GM23248 (cell line): ENCODE results near the gene PROM1. TPM values are rescaled to one million over a fixed set of nuclear protein-coding genes. Genes with fewer than 3 reads are reported as not detected.
A peak's percentile ranks its signal among the peaks of the same experiment; 100 is the strongest.

Experiments used
- DNase-seq: peaks from one replicate; pipeline ENCODE4 v3.0.0-alpha.2; 2015
- H2AFZ ChIP-seq: fragments of 200-600 bp; sonication (generic); 2 replicates; pipeline ENCODE4 v1.6.1; 2016; ENCODE audit warnings: antibody characterized with exemption
- H3F3A ChIP-seq: fragments of 200-600 bp; sonication (generic); 2 replicates; pipeline ENCODE4 v1.6.1; 2016; ENCODE audit warnings: mild to moderate bottlenecking, antibody characterized with exemption, mixed run types; ENCODE audit not compliant: insufficient read depth
- H3K27ac ChIP-seq: fragments of 200-600 bp; sonication (generic); 2 replicates; pipeline ENCODE4 v1.5.1; 2016; ENCODE audit warnings: mild to moderate bottlenecking
- H3K27me3 ChIP-seq: fragments of 200-600 bp; sonication (generic); replicated peaks from 2 replicates; pipeline ENCODE4 v1.6.1; 2016; ENCODE audit warnings: mild to moderate bottlenecking; ENCODE audit not compliant: insufficient read depth
- H3K36me3 ChIP-seq: fragments of 200-600 bp; sonication (generic); 2 replicates; pipeline ENCODE4 v1.6.1; 2016; ENCODE audit warnings: low read depth, mild to moderate bottlenecking
- H3K4me1 ChIP-seq: fragments of 200-600 bp; sonication (generic); 2 replicates; pipeline ENCODE4 v1.6.1; 2016; ENCODE audit warnings: mild to moderate bottlenecking; ENCODE audit not compliant: insufficient read depth
- H3K4me2 ChIP-seq: fragments of 200-600 bp; sonication (generic); one replicate; pipeline ENCODE4 v1.6.1; 2016; ENCODE audit warnings: mild to moderate bottlenecking; ENCODE audit not compliant: unreplicated experiment
- H3K4me3 ChIP-seq: fragments of 200-600 bp; sonication (generic); 2 replicates; pipeline ENCODE4 v1.5.1; 2016; ENCODE audit warnings: mild to moderate bottlenecking
- H3K79me2 ChIP-seq: fragments of 200-600 bp; sonication (generic); 2 replicates; pipeline ENCODE4 v1.6.1; 2016; ENCODE audit warnings: mild to moderate bottlenecking; ENCODE audit not compliant: insufficient read depth
- H3K9ac ChIP-seq: fragments of 200-600 bp; sonication (generic); 2 replicates; pipeline ENCODE4 v1.6.1; 2016; ENCODE audit warnings: mild to moderate bottlenecking
- H3K9me2 ChIP-seq: fragments of 200-600 bp; sonication (generic); 2 replicates; pipeline ENCODE4 v1.6.1; 2016; ENCODE audit warnings: mixed run types, mild to moderate bottlenecking, moderate library complexity; ENCODE audit not compliant: insufficient read depth
- H3K9me3 ChIP-seq: fragments of 200-600 bp; sonication (generic); one replicate; pipeline ENCODE4 v1.6.1; 2017; ENCODE audit warnings: low read depth
- H4K20me1 ChIP-seq: fragments of 200-600 bp; sonication (generic); 2 replicates; pipeline ENCODE4 v1.6.0; 2016; ENCODE audit not compliant: insufficient read depth
- EZH2 ChIP-seq: fragments of 200-600 bp; sonication (generic); IDR thresholded peaks from 2 replicates; pipeline ENCODE4 v1.6.1; 2018; ENCODE audit warnings: antibody characterized with exemption, mild to moderate bottlenecking; ENCODE audit not compliant: insufficient read depth, poor library complexity, severe bottlenecking
- EZH2phosphoT487 ChIP-seq: fragments of 200-600 bp; sonication (generic); IDR thresholded peaks from 2 replicates; pipeline ENCODE4 v1.6.1; 2018; ENCODE audit warnings: antibody characterized with exemption, moderate library complexity, mild to moderate bottlenecking, low read depth; ENCODE audit not compliant: insufficient read depth
- WGBS, 2 experiments: methylation state at CpG; one replicate each; pipeline ENCODE4 v1.1.6; 2015 to 2017; ENCODE audit warnings: low lambda C conversion rate in 2 of 2, low coverage in 1 of 2; ENCODE audit errors: missing lambda C conversion rate in 2 of 2; 5-methylcytosine and 5-hydroxymethylcytosine counted together
- in situ Hi-C: fragments of 300-500 bp; cut with MboI; formaldehyde crosslinking; loops from 2 replicates; pipeline ENCODE4 v1.15.0; 2020
- polyA plus RNA-seq: library from polyadenylated mRNA; unstranded; fragments of >200 nt; fragmentation: Nextera tagmentation; extraction: Ambion mirVana; gene quantifications from 2 replicates; pipeline ENCODE4 v1.2.1, GENCODE V29; 2016
- total RNA-seq: library from RNA; depleted of rRNA; stranded (reverse); fragments of >200 nt; shearing (Covaris generic); gene quantifications from 2 replicates; pipeline ENCODE4 v1.2.3, GENCODE V29; 2014

Gene PROM1
- total and polyA plus RNA-seq, 2 experiments from 2014 or later, result not detected

DNA sequence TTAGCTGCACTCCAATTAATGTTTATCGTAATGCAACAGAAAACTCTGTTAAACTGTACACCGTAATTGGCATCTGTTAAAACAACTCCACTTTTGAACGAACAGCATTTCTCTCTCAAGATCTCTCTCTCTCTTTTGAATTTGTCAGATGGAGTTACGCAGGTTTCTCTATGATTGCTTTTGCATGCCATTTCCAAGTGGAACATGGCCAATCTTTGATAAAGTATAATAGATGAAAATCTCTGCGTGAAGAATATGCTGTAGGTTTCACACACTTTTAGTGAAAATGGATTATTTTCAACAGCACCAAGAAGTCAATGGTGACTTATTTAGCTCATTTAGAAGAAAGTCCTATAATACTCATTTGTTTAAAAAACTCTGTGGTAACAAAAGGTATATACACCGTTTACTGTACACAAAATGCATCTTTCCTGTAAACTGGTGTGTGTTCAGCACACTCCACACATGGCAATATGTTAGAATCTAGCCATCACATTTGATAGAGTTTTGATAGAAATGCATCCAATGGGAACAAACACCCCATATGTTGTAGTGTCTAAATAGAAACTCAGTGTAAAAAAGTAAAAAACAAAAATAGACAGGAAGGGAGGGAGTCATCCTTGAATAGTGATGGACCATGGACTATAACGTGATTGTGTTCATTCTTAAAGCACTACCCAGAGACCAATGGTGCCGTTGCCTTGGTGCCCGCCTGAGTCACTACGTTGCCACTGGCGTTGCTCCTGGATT lies 115.1 kb downstream of the PROM1 start:
- H4K20me1 ChIP-seq, result no peaks in the 10 kb centered on the region
- in situ Hi-C loops, result loop anchor here (25.0 kb wide), 1 partner anchor 481 kb away; no protein-coding TSS in a partner anchor
- no peak overlapping the region for H3K4me2 ChIP-seq
- H3K9ac ChIP-seq, result no peak overlapping the region
- H2AFZ ChIP-seq, result no peak overlapping the region
- no peak overlapping the region for H3K4me3 ChIP-seq
- TF ChIP-seq EZH2phosphoT487 (no peak), EZH2 (no peak)
- H3K79me2 ChIP-seq, result no peaks in the 10 kb centered on the region
- H3F3A ChIP-seq, result no peaks in the 10 kb centered on the region
- H3K27me3 ChIP-seq, result peaks cover 32% of the 10 kb centered on the region
- no peak for DNase-seq
- H3K9me2 ChIP-seq, result no peaks in the 10 kb centered on the region
- no peaks in the 10 kb centered on the region for H3K9me3 ChIP-seq
- no peaks in the 10 kb centered on the region for H3K4me1 ChIP-seq
- 67 to 72% methylated on average over 11 of the region's 11 CpGs for WGBS, 2 experiments
- no peak overlapping the region for H3K27ac ChIP-seq
- H3K36me3 ChIP-seq, result no peaks in the 10 kb centered on the region

DNA sequence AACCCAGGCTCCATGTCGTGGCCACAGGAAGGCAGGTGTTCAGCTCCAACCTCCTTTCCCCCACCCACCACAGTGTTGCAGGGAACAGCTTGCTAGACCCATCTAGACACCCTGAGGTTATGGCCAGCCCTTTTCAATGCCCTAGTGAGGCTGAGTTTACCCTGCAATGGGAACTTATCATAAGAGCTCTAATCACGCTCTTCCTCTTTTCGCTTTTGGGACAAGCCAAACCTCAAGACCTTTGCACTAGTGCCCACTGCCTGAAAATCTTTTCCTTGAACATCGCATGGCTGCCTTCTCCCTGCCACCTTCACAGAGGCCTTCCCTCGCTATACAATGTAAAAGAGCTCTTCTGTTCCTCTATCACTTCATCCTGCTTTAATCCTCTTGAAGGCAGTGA lies 118.5 kb downstream of the PROM1 start:
- Histone ChIP-seq H3K27me3 (peaks cover 28% of the 10 kb centered on the region), H3K9me2 (no peaks in the 10 kb centered on the region), H3K9me3 (no peaks in the 10 kb centered on the region), H4K20me1 (no peaks in the 10 kb centered on the region), H3F3A (no peaks in the 10 kb centered on the region), H3K27ac (no peak overlapping the region), H3K4me2 (no peak overlapping the region), H3K9ac (no peak overlapping the region), H2AFZ (no peak overlapping the region), H3K79me2 (no peaks in the 10 kb centered on the region), H3K4me1 (no peaks in the 10 kb centered on the region), H3K36me3 (no peaks in the 10 kb centered on the region), H3K4me3 (no peak overlapping the region)
- in situ Hi-C loops, result loop anchor here (25.0 kb wide), 1 partner anchor 478 kb away; no protein-coding TSS in a partner anchor
- no peak for DNase-seq
- WGBS, 2 experiments, result 70 to 79% methylated on average over 5 of the region's 5 CpGs
- TF ChIP-seq EZH2 (no peak), EZH2phosphoT487 (no peak)

DNA sequence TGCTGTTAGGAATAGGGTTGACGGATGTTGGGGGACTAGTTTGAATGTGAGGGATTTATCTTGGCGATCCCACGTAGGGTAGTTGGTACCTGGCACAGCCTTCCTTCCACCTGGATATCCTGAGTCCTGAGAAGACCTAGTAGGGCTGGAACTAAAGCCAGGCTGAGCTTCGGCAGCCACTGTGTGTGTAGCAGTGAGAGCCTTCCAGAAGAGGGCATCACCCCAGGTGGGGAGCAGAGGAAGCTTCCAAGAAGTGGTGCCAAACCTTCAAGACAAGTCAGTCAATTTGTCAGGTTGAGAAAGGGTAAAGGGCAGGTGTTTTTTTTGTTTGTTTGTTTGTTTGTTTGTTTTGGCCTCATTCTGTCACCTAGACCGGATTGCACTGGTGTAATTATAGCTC lies 119.7 kb downstream of the PROM1 start:
- no peaks in the 10 kb centered on the region for H3K79me2 ChIP-seq
- no peak overlapping the region for H3K27ac ChIP-seq
- H3K4me1 ChIP-seq, result no peaks in the 10 kb centered on the region
- no peak overlapping the region for H3K4me3 ChIP-seq
- TF ChIP-seq EZH2 (no peak), EZH2phosphoT487 (no peak)
- H2AFZ ChIP-seq, result no peak overlapping the region
- no peak for DNase-seq
- H4K20me1 ChIP-seq, result no peaks in the 10 kb centered on the region
- no peak overlapping the region for H3K9ac ChIP-seq
- 66 to 67% methylated on average over 5 of the region's 5 CpGs for WGBS, 2 experiments
- no peaks in the 10 kb centered on the region for H3K9me2 ChIP-seq
- no peak overlapping the region for H3K4me2 ChIP-seq
- H3K9me3 ChIP-seq, result no peaks in the 10 kb centered on the region
- in situ Hi-C loops, result loop anchor here (25.0 kb wide), 1 partner anchor 477 kb away; no protein-coding TSS in a partner anchor
- peaks cover 30% of the 10 kb centered on the region for H3K27me3 ChIP-seq
- no peaks in the 10 kb centered on the region for H3F3A ChIP-seq
- no peaks in the 10 kb centered on the region for H3K36me3 ChIP-seq

DNA sequence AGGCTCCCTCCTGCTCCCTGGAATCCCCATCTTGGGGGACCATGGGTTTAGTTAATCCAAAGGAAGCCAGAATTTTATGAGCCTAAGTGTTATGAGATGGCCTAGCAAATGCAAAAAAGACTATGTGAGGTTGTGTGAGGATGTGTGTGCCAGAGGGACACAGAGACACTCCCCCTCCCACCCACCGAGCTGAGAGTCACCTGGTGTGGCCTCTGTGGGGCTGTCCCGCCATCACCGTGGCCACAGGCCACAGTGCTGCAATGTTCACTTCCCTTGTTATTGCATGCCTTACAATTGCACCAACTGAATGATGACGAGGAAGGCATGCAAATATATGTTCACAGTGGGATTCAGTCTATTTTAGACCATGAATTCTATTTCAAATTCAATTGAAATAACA lies 120.2 kb downstream of the PROM1 start:
- H3K9ac ChIP-seq, result no peak overlapping the region
- H3K27ac ChIP-seq, result no peak overlapping the region
- no peaks in the 10 kb centered on the region for H3K9me3 ChIP-seq
- no peaks in the 10 kb centered on the region for H3K9me2 ChIP-seq
- H3K36me3 ChIP-seq, result no peaks in the 10 kb centered on the region
- H3K4me2 ChIP-seq, result peak overlapping the region; percentile 1
- H4K20me1 ChIP-seq, result no peaks in the 10 kb centered on the region
- peak overlapping the region; percentile 42 for H2AFZ ChIP-seq
- H3K27me3 ChIP-seq, result peaks cover 26% of the 10 kb centered on the region
- H3K79me2 ChIP-seq, result no peaks in the 10 kb centered on the region
- no peaks in the 10 kb centered on the region for H3K4me1 ChIP-seq
- no peak for DNase-seq
- WGBS, 2 experiments, result 41 to 49% methylated on average over 4 of the region's 4 CpGs
- no peak overlapping the region for H3K4me3 ChIP-seq
- H3F3A ChIP-seq, result no peaks in the 10 kb centered on the region
- TF ChIP-seq EZH2phosphoT487, result no peak
- no peak for TF ChIP-seq EZH2
- in situ Hi-C loops, result loop anchor here (25.0 kb wide), 1 partner anchor 476 kb away; no protein-coding TSS in a partner anchor
